ENCODE measurements around the gene TGFBI.
A peak's percentile ranks its signal among the peaks of the same experiment; 100 is the strongest.

Gene TGFBI

GRCh38 chr5:136012041-136012804 lies 16.6 kb upstream of the TGFBI start:
- Mint-ChIP-seq H3K27me3 (peaks cover 17 to 26% of the 10 kb centered on the region in 2 donors), H3K27ac (no peak overlapping the region), H3K4me1 (no peaks in the 10 kb centered on the region), H3K4me3 (no peak overlapping the region), H3K36me3 (no peaks in the 10 kb centered on the region), H3K9me3 (no peaks in the 10 kb centered on the region)
- DNase-seq (no peak), ATAC-seq (replicated peaks) (no peak)

- Mint-ChIP-seq H3K36me3 (no peaks in the 10 kb centered on the region), H3K27ac (no peak overlapping the region), H3K27me3 (peaks cover 17 to 26% of the 10 kb centered on the region in 2 donors), H3K9me3 (no peaks in the 10 kb centered on the region), H3K4me3 (no peak overlapping the region), H3K4me1 (no peaks in the 10 kb centered on the region)
- ATAC-seq (replicated peaks) (no peak), DNase-seq (no peak)
These were observed 15.2 kb upstream of the TGFBI start for GRCh38 chr5:136013559-136013958.

- Mint-ChIP-seq H3K36me3 (no peaks in the 10 kb centered on the region), H3K27ac (no peak overlapping the region), H3K9me3 (no peaks in the 10 kb centered on the region), H3K4me3 (no peak overlapping the region), H3K27me3 (peaks cover 17 to 26% of the 10 kb centered on the region in 2 donors), H3K4me1 (no peaks in the 10 kb centered on the region)
- ATAC-seq (replicated peaks) (peak in 1 of 2 donors; percentile 72), DNase-seq (no peak)
These were observed 14.5 kb upstream of the TGFBI start for GRCh38 chr5:136014049-136015002.

- no peaks in the 10 kb centered on the region for H3K36me3 Mint-ChIP-seq
These were observed 13.8 kb upstream of the TGFBI start for GRCh38 chr5:136015003-136015375.

GRCh38 chr5:136015966-136016650 lies 12.7 kb upstream of the TGFBI start:
- Mint-ChIP-seq H3K9me3 (no peaks in the 10 kb centered on the region), H3K36me3 (no peaks in the 10 kb centered on the region), H3K27me3 (peaks cover 17 to 26% of the 10 kb centered on the region in 2 donors), H3K27ac (no peak overlapping the region), H3K4me3 (no peak overlapping the region), H3K4me1 (no peaks in the 10 kb centered on the region)
- no peak for ATAC-seq (replicated peaks)
- no peak for DNase-seq

More at GRCh38 chr5:136015003-136015375, 13.8 kb upstream of the TGFBI start:
- H3K27me3 Mint-ChIP-seq, result peaks cover 17 to 26% of the 10 kb centered on the region in 2 donors
- no peak overlapping the region for H3K4me3 Mint-ChIP-seq
- no peaks in the 10 kb centered on the region for H3K9me3 Mint-ChIP-seq
- no peak overlapping the region for H3K27ac Mint-ChIP-seq
- ATAC-seq (replicated peaks) (no peak), DNase-seq (no peak)
- no peaks in the 10 kb centered on the region for H3K4me1 Mint-ChIP-seq

- peaks cover 17 to 26% of the 10 kb centered on the region in 2 donors for H3K27me3 Mint-ChIP-seq
- H3K27ac Mint-ChIP-seq, result no peak overlapping the region
- ATAC-seq (replicated peaks), result no peak
- H3K36me3 Mint-ChIP-seq, result no peaks in the 10 kb centered on the region
- H3K4me1 Mint-ChIP-seq, result no peaks in the 10 kb centered on the region
- no peak for DNase-seq
- H3K4me3 Mint-ChIP-seq, result no peak overlapping the region
- no peaks in the 10 kb centered on the region for H3K9me3 Mint-ChIP-seq
These were observed 11.8 kb upstream of the TGFBI start for GRCh38 chr5:136016945-136017530.

- no peak for DNase-seq
- Mint-ChIP-seq H3K27me3 (peaks cover 15 to 23% of the 10 kb centered on the region in 2 donors), H3K27ac (no peak overlapping the region), H3K36me3 (no peaks in the 10 kb centered on the region), H3K4me3 (no peak overlapping the region), H3K4me1 (no peaks in the 10 kb centered on the region), H3K9me3 (no peaks in the 10 kb centered on the region)
- no peak for ATAC-seq (replicated peaks)
These were observed 9.7 kb upstream of the TGFBI start for GRCh38 chr5:136018814-136019783.

- no peak for DNase-seq
- no peaks in the 10 kb centered on the region for H3K4me1 Mint-ChIP-seq
- peaks cover 9 to 17% of the 10 kb centered on the region in 2 donors for H3K27me3 Mint-ChIP-seq
- no peak overlapping the region for H3K4me3 Mint-ChIP-seq
- no peak for ATAC-seq (replicated peaks)
- no peak overlapping the region for H3K27ac Mint-ChIP-seq
- no peaks in the 10 kb centered on the region for H3K9me3 Mint-ChIP-seq
- no peaks in the 10 kb centered on the region for H3K36me3 Mint-ChIP-seq
These were observed 8.8 kb upstream of the TGFBI start for GRCh38 chr5:136020001-136020382.

GRCh38 chr5:136020383-136021015 lies 8.3 kb upstream of the TGFBI start:
- Mint-ChIP-seq H3K4me3 (no peak overlapping the region), H3K27me3 (peaks cover 9 to 12% of the 10 kb centered on the region in 2 donors), H3K9me3 (no peaks in the 10 kb centered on the region), H3K27ac (no peak overlapping the region), H3K36me3 (no peaks in the 10 kb centered on the region), H3K4me1 (no peaks in the 10 kb centered on the region)
- ATAC-seq (replicated peaks) (no peak), DNase-seq (no peak)

GRCh38 chr5:136021016-136021405 lies 7.8 kb upstream of the TGFBI start:
- no peak overlapping the region for H3K4me3 Mint-ChIP-seq
- H3K27me3 Mint-ChIP-seq, result peaks cover 9 to 12% of the 10 kb centered on the region in 2 donors
- no peak for DNase-seq
- H3K36me3 Mint-ChIP-seq, result no peaks in the 10 kb centered on the region
- no peaks in the 10 kb centered on the region for H3K4me1 Mint-ChIP-seq
- no peaks in the 10 kb centered on the region for H3K9me3 Mint-ChIP-seq
- ATAC-seq (replicated peaks), result no peak
- no peak overlapping the region for H3K27ac Mint-ChIP-seq

GRCh38 chr5:136022965-136023364 lies 5.8 kb upstream of the TGFBI start:
- Mint-ChIP-seq H3K27ac (no peak overlapping the region), H3K4me3 (no peak overlapping the region), H3K36me3 (no peaks in the 10 kb centered on the region), H3K27me3 (peaks cover 25 to 29% of the 10 kb centered on the region in 2 donors), H3K9me3 (no peaks in the 10 kb centered on the region), H3K4me1 (no peaks in the 10 kb centered on the region)
- DNase-seq, result no peak
- ATAC-seq (replicated peaks), result no peak

- Mint-ChIP-seq H3K27ac (no peak overlapping the region), H3K4me1 (no peaks in the 10 kb centered on the region), H3K9me3 (no peaks in the 10 kb centered on the region), H3K4me3 (no peak overlapping the region), H3K27me3 (peaks cover 27 to 32% of the 10 kb centered on the region in 2 donors), H3K36me3 (no peaks in the 10 kb centered on the region)
- ATAC-seq (replicated peaks) (no peak), DNase-seq (no peak)
These were observed 4.7 kb upstream of the TGFBI start for GRCh38 chr5:136023958-136024541.
